Measurements from ENCODE around the gene CTIF.
"Not testable (repeated sequence)": the region's sequence is repeated elsewhere in the genome, so short reads cannot be mapped to it uniquely, and the experiment has no call there.

Gene CTIF

GRCh38 chr18:48643262-48643661, 104.4 kb downstream of the CTIF start:
- DNase-seq (ENCODE audit: low read depth) = no peak

- no peak for DNase-seq (ENCODE audit: low read depth)
These were observed 105.2 kb downstream of the CTIF start for GRCh38 chr18:48644029-48644428.

- DNase-seq (ENCODE audit: low read depth) = no peak
These were observed 106.7 kb downstream of the CTIF start for GRCh38 chr18:48645427-48646002.

GRCh38 chr18:48646976-48647375, 108.1 kb downstream of the CTIF start:
- DNase-seq (ENCODE audit: low read depth) = no peak

- no peak for DNase-seq (ENCODE audit: low read depth)
These were observed 110.4 kb downstream of the CTIF start for GRCh38 chr18:48649231-48649630.

- DNase-seq (ENCODE audit: low read depth) = not testable (repeated sequence)
These were observed 115.8 kb downstream of the CTIF start for GRCh38 chr18:48654591-48654990.

- no peak for DNase-seq (ENCODE audit: low read depth)
These were observed 116.7 kb downstream of the CTIF start for GRCh38 chr18:48655508-48655907.

- DNase-seq (ENCODE audit: low read depth) = no peak
These were observed 117.3 kb downstream of the CTIF start for GRCh38 chr18:48656176-48656575.

- peak; percentile 56 for DNase-seq (ENCODE audit: low read depth)
These were observed 117.8 kb downstream of the CTIF start for GRCh38 chr18:48656582-48656981.

- peak; percentile 54 for DNase-seq (ENCODE audit: low read depth)
These were observed 118.8 kb downstream of the CTIF start for GRCh38 chr18:48657447-48658120.

GRCh38 chr18:48658721-48659120, 119.9 kb downstream of the CTIF start:
- DNase-seq (ENCODE audit: low read depth) = no peak

GRCh38 chr18:48659188-48660009, 120.6 kb downstream of the CTIF start:
- DNase-seq (ENCODE audit: low read depth) = no peak

- no peak for DNase-seq (ENCODE audit: low read depth)
These were observed 121.8 kb downstream of the CTIF start for GRCh38 chr18:48660346-48661228.

- DNase-seq (ENCODE audit: low read depth) = no peak
These were observed 122.6 kb downstream of the CTIF start for GRCh38 chr18:48661421-48661820.

- DNase-seq (ENCODE audit: low read depth) = peak; percentile 79
These were observed 123.3 kb downstream of the CTIF start for GRCh38 chr18:48662011-48662661.

- no peak for DNase-seq (ENCODE audit: low read depth)
These were observed 124.5 kb downstream of the CTIF start for GRCh38 chr18:48663096-48663930.

- no peak for DNase-seq (ENCODE audit: low read depth)
These were observed 125.4 kb downstream of the CTIF start for GRCh38 chr18:48663931-48664847.

- no peak for DNase-seq (ENCODE audit: low read depth)
These were observed 126.8 kb downstream of the CTIF start for GRCh38 chr18:48665654-48666053.

GRCh38 chr18:48666613-48667012, 127.8 kb downstream of the CTIF start:
- no peak for DNase-seq (ENCODE audit: low read depth)

All from amniotic epithelial cell (primary cell).